Pulmonary artery endothelial cell (primary cell): ENCODE data around the gene NCEH1. TPM values are rescaled to one million over a fixed set of nuclear protein-coding genes. Genes with fewer than 3 reads are reported as not detected.
"Not testable (repeated sequence)": the region's sequence is repeated elsewhere in the genome, so short reads cannot be mapped to it uniquely, and the experiment has no call there.

ENCODE experiments used
- DNase-seq: peaks from one replicate; pipeline ENCODE4 v3.0.0-alpha.2; 2011; ENCODE audit warnings: low read depth, low spot score
- total RNA-seq: library from RNA; depleted of rRNA; stranded (reverse); fragments of >200 nt; gene quantifications from 2 replicates; pipeline ENCODE4 v1.2.3, GENCODE V29; 2014

The NCEH1 gene
- total RNA-seq, 1 donor from 2014 or later, result 24.7 TPM

DNA sequence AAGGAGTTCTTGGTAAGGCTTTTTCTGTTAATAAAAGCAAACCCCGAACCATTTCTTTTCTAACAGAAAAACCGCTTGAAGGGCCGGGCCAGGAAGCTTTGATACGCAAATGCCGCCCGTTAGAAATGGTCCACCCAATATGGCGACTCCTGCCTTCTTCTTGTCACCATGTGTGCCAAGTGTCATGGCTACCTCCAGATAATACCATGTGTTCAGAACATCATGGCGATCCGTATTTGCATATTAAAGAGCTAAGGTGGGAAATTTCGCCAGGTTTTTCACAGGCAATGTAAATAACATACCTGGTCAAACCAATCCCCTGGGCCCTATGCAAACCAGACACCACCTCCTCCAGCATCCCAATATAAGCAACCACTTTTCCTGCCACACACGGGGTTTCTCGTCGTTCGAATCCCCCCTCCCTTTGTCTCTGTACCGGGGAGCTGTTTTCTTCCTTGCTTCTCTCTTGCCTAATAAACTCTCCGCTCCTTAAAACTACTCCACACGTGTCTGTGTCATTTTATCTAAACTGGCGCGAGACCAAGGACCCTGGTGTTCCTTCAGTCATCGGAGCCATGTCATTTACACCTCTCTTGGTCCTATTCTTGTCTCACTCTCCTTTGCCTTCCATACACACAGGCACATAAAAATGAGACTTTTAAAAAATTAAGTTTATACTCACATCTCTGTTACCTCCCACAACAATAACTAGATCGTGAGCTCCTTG is 34.5 kb downstream of the NCEH1 start:
- no peak for DNase-seq

DNA sequence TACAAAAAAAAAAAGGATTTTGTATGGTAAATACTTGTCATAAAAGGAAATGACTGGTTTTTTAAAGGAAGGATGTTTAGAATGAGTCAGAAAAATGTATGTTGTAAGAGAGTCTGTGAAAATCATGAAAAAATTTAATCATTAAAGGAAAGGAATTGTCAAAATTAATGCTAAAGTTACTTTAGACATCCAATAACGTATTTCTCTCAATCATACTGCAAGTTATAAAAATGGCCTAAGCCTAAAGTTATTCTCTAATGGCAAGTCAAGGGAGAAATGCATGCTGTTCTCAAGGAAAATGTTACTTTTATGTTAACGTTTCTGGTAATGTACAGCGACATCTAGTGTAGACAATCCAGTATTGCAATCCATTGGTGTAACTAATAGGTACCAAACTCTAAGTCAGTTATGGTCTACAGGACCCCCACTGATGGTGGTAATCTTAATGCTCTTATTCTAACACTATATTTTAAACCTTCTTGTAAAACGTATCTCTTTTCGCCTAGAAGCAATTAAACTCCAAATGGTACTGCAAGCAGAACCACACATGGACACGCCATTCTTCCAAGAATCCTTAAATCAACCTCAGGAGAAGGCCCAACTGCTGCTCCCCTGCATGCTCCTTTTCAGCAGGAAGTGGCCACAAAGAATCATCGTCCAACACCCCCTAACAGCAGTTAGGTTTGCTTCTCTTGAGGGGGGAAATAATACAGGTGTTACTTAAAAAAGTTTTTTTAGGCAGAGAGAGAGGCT is 35.2 kb downstream of the NCEH1 start:
- no peak for DNase-seq

DNA sequence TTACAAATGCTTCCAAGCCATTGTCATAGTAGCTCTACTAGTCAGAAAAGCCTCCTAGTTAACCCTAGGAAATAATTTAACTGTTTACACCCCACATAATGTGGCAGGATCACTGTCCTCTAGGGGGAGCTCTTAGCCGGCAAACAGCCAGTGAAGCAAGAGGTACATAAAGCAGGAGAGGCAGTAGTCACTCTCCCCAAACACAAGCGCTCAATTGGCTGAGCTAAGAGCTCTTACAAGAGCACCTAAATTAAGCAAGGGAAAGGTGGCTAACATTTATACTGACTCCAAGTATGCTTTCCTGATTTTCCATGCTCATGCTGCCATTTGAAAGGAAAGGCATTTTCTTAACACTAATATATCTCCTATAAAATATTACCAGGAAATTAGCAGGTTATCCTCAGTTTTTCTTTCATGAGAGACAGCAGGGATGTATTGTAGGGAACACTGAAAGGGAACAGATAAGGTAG is 37.6 kb downstream of the NCEH1 start:
- no peak for DNase-seq

DNA sequence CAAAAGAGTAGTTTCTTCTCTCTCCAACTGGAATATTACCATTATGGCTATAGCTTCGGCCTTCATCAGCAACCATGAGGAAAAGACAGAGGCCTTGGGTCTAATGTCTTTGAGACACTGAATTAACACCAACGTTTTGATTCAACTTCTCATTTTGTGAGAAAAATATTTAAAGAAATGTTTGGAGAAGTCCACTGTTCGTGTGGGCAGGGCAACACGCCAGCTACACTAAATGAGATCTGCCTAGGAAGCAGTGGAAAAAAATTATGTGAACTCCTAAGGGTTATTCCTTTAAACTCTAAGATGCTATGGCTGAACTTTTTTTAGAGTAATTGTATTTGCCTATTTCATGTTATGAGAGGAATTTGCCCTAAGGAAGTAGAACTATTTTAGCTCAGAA is 41.8 kb downstream of the NCEH1 start:
- DNase-seq, result no peak

DNA sequence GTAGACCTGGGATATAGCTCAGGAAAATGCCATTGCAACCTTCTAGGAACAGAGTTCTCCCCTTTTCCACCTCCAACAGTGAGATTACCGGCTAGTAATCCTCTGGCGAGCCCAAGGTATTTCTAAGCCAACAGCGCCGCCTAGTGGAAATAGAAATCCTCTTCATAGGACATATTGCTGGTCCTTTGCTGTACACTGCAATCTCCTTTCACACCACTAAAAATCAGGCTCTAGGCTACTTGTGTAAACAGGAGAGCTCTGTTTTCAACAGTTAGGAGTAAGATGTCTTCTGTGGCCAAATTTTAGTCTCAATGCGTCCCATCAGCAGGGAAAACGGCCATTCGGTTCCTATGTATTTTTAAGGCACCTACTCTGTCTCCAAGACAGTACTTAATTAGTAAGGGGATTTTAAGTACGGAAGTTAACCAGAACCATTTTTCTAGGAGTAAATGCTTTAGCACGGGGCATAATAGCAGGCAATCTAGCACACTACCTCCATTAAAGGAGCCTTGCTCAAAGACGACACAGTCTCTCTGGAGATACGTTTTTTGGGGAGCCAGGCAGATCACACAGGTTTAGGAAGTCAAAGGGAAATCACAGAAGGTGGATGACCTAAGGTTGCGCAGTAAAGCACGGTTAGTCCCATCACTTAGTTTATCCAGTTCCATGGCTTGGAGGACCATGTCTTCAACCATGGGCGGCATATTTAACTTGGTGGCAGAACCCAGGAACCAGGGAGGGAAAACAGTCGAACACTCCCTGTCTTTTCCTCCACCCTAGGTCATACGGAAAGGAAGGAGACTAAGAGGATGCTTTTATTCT is 43.8 kb downstream of the NCEH1 start:
- DNase-seq, result peak; percentile 54

- no peak for DNase-seq
Measured at GRCh38 chr3:172666181-172666872, 44.5 kb downstream of the NCEH1 start.

DNA sequence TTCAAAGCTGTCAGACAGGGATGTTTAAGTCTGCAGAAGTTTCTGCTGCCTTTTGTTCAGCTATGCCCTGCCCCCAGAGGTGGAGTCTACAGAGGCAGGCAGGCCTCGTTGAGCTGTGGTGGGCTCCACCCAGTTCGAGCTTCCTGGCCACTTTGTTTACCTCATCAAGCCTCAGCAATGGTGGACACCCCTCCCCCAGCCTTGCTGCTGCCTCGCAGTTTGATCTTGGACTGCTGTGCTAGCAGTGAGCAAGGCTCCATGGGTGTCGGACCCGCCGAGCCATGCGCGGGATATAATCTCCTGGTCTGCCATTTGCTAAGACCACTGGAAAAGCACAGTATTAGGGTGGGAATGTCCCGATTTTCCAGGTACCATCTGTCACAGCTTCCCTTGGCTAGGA is 45.4 kb downstream of the NCEH1 start:
- DNase-seq, result not testable (repeated sequence)

DNA sequence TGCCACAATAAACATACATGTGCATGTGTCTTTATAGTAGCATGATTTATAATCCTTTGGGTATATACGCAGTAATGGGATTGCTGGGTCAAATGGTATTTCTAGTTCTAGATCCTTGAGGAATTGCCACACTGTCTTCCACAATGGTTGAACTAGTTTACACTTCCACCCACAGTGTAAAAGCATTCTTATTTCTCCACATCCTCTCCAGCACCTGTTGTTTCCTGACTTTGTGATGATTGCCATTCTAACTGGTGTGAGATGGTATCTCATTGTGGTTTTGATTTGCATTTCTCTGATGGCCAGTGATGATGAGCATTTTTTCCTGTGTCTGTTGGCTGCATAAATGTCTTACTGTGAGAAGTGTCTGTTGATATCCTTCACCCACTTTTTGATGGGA is 50.4 kb downstream of the NCEH1 start:
- DNase-seq, result not testable (repeated sequence)

- no peak for DNase-seq
Measured at GRCh38 chr3:172659246-172660002, 51.4 kb downstream of the NCEH1 start.

GRCh38 chr3:172658344-172659245 is 52.3 kb downstream of the NCEH1 start:
- DNase-seq, result peak; percentile 87

- no peak for DNase-seq
Measured at GRCh38 chr3:172656602-172657001, 54.3 kb downstream of the NCEH1 start.

DNA sequence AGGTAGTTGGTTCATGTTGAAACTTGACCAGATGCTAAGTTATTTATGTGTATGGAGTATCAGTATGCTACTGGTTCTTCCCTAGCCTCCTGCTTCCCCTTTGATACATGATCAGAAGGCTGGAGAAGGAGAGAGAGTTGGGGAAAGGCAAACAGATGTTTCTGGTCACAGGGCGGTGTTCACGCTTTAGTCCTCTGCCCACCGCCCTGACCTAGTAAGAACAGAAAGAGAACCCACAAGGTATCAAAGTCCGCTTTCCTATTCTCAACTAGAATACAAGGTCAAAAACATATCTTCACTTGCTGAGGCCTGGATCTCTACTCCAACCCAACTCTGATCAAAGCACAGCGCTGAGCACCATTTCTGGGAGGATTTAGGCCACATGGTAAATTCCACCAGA is 55.5 kb downstream of the NCEH1 start:
- DNase-seq, result no peak

- no peak for DNase-seq
Measured at GRCh38 chr3:172654470-172654869, 56.4 kb downstream of the NCEH1 start.

DNA sequence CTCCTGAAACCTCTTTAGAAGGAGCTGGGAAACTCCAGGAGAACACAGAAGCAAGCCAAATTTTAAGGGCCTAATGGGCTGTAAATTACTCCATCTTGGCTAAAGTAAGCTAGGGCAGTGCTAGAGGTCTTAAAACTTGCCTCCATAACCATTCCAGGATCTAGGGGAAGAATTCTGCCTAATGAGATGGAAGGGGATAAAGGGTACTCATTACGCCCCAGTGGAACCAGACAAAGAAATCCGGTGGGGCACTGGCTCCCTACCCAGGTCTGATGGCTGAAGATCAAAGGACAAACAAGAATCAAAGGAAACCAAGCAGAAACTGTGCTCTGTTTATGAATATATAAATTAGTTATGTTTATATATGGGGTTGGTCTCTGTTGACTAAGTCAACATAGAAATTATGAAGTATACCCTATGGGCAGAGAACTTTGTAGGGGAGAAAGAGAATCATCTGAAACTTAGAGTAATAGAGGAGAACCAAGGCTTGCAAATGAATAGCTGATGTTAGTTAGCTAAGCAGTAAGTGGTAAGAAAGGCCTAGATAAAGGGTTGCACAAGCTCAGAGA is 57.8 kb downstream of the NCEH1 start:
- no peak for DNase-seq

- DNase-seq, result no peak
Measured at GRCh38 chr3:172651936-172652625, 58.8 kb downstream of the NCEH1 start.

DNA sequence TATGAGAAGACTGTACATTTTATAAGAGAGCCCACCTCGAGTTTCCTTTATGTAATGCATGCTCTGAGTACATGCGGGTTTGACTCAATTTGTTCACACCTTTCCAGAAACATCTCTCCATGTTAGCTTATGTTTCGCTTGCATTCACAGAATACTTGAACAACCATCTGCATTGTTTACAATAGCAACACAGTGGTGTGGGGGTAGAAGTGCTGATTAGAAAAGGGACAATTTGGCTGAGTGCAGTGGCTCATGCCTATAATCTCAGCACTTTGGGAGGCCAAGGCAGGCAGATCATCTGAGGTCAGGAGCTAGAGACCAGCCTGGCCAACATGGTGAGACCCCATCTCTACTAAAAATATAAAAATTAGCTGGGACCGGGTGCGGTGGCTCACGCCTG is 60.9 kb downstream of the NCEH1 start:
- DNase-seq, result no peak

DNA sequence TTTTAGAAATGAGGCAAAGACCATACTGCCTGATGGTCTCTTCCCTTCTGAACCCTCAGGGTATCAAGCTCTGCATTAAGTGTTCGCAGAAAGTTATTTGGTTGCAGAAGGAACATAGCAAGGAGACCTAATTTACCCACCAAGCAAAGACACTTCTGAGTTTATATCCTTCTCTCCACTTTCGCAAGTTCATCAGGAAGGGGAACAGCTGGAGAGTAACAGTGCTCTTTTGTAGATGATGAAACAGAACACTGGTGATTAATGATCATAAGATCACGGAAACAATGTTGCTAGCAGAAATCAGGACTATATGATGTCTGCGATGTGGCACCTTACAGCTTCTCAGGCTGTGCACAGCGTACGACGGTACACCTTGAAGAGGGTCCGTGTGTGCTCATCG is 62.1 kb downstream of the NCEH1 start:
- no peak for DNase-seq

- DNase-seq, result no peak
Measured at GRCh38 chr3:172647823-172648222, 63.0 kb downstream of the NCEH1 start.

DNA sequence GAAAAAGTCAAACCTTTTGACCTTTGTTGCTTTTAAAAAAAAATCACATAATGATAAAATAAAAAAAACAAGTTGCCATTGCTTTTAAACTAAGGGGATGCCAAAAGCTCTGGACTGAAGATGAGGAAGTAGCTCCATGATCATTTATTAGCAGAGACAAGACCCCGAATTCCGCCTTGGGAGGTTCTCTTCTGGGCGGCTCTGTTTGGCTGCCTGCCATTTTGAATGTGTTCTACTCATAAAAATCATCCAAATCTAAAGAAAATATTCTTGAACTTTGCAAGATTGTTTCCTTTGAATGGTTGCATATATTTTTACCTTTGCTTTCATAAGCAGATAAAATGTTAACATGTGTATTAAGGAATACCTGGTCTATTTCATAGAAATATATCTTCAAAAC is 63.8 kb downstream of the NCEH1 start:
- DNase-seq, result no peak
